GM12864 (cell line): ENCODE measurements around the gene NAP1L4.

ENCODE experiments used
- DNase-seq: peaks from one replicate; pipeline ENCODE4 v3.0.0-alpha.2; 2011; ENCODE audit warnings: low read depth
- H3K4me3 ChIP-seq: 2 replicates; pipeline ENCODE4 v1.5.1; 2011; ENCODE audit warnings: mild to moderate bottlenecking, low read depth, low read length, control low read depth
- CTCF ChIP-seq: IDR thresholded peaks from 2 replicates; pipeline ENCODE4 v1.5.1; 2011; ENCODE audit warnings: low read depth, mild to moderate bottlenecking, moderate library complexity, low read length, control low read depth, inconsistent platforms; ENCODE audit errors: missing control alignments

The NAP1L4 gene

GRCh38 chr11:3000032-3000961 lies 8.2 kb upstream of the NAP1L4 start:
- no peak for DNase-seq
- H3K4me3 ChIP-seq = no peak overlapping the region
- no peak for TF ChIP-seq CTCF

- no peak for DNase-seq
- no peak overlapping the region for H3K4me3 ChIP-seq
- TF ChIP-seq CTCF = no peak
These were observed 7.4 kb upstream of the NAP1L4 start for GRCh38 chr11:2999464-2999998.

GRCh38 chr11:2998073-2998850 lies 6.1 kb upstream of the NAP1L4 start:
- H3K4me3 ChIP-seq = no peak overlapping the region
- TF ChIP-seq CTCF = no peak
- DNase-seq = no peak

GRCh38 chr11:2997406-2997805 lies 5.3 kb upstream of the NAP1L4 start:
- no peak for DNase-seq
- no peak for TF ChIP-seq CTCF
- no peak overlapping the region for H3K4me3 ChIP-seq

- no peak overlapping the region for H3K4me3 ChIP-seq
These were observed 4.8 kb upstream of the NAP1L4 start for GRCh38 chr11:2996976-2997375.

GRCh38 chr11:2995893-2996554 lies 3.9 kb upstream of the NAP1L4 start:
- no peak for TF ChIP-seq CTCF
- DNase-seq = no peak
- H3K4me3 ChIP-seq = no peak overlapping the region

More at GRCh38 chr11:2996976-2997375, 4.8 kb upstream of the NAP1L4 start:
- no peak for DNase-seq
- no peak for TF ChIP-seq CTCF
